HepG2 (cell line): ENCODE data around the gene RING1. TPM values are rescaled to one million over a fixed set of nuclear protein-coding genes. Genes with fewer than 3 reads are reported as not detected.

Source experiments
- ATAC-seq: fragments of 200-7000 bp; cut with Tn5 transposase; 3 replicates; pipeline ENCODE4 v1.9.1; 2020; ENCODE audit warnings: mild to moderate bottlenecking, moderate library complexity
- BruUV-seq: library from RNA; stranded (reverse); fragments of 400-500 nt; replicated peaks from 2 replicates; lab custom pipeline; 2021; lab: Mats Ljungman, UMichigan
- CTCF ChIA-PET: fragments of 300-600 bp; formaldehyde crosslinking; extraction: SDS; loops from one replicate; lab custom pipeline; 2021; ENCODE audit warnings: low total read pairs, inconsistent platforms, low intra/inter-chr PET ratio; lab: Yijun Ruan, JAX
- POLR2A ChIA-PET: fragments of 350-600 bp; sonication (Branson Sonifier 250); formaldehyde crosslinking; loops from one replicate; lab custom pipeline; 2020; ENCODE audit warnings: antibody characterized with exemption, inconsistent platforms; lab: Yijun Ruan, JAX
- DNase-seq: peaks from one replicate; pipeline ENCODE4 v3.0.0-alpha.2; 2015; ENCODE audit warnings: low spot score
- FAIRE-seq: peaks from 3 replicates; lab custom pipeline; 2011; peaks lifted over from hg19 to GRCh38; lab: Jason Lieb, UNC
- H2AFZ ChIP-seq: one replicate; pipeline ENCODE4 v1.6.1; 2011; ENCODE audit warnings: low read length, inconsistent platforms
- H3K27ac ChIP-seq: fragments of 300-600 bp; 3 replicates; pipeline ENCODE4 v1.8.0; 2011; ENCODE audit warnings: mixed run types, mild to moderate bottlenecking, mixed read lengths, low read length, inconsistent platforms; ENCODE audit not compliant: insufficient read depth; ENCODE audit errors: extremely low read length
- H3K27me3 ChIP-seq, 2 experiments: fragments of 200-600 bp in 1 of 2; 2 replicates in 1 of 2; 3 replicates in 1 of 2; pipeline versions ENCODE4 v1.6.0 to v1.8.0; 2011; ENCODE audit warnings: low read length in 2 of 2, mild to moderate bottlenecking in 2 of 2, moderate library complexity in 2 of 2, inconsistent platforms in 1 of 2; ENCODE audit not compliant: insufficient read depth in 2 of 2, control insufficient read depth in 1 of 2
- H3K36me3 ChIP-seq, 2 experiments: fragments of 200-600 bp in 1 of 2; replicated peaks in 1 of 2; 2 replicates in 1 of 2; 3 replicates in 1 of 2; pipeline versions ENCODE4 v1.5.1 to v1.8.0; 2011; ENCODE audit warnings: low read length in 2 of 2, inconsistent platforms in 1 of 2; ENCODE audit not compliant: insufficient read depth in 2 of 2, control insufficient read depth in 1 of 2
- H3K4me1 ChIP-seq: 2 replicates; pipeline ENCODE4 v1.5.1; 2012; ENCODE audit warnings: low read length, inconsistent platforms; ENCODE audit not compliant: insufficient read depth
- H3K4me2 ChIP-seq: 2 replicates; pipeline ENCODE4 v1.6.0; 2011; ENCODE audit warnings: low read depth, low read length, inconsistent platforms
- H3K4me3 ChIP-seq, 3 experiments: fragments of 200-600 bp in 1 of 3; sonication (generic), shearing (Covaris generic) in 1 of 3; replicated peaks in 1 of 3; 2 replicates each; pipeline ENCODE4 v1.5.1; 2011 to 2016; ENCODE audit warnings: low read length in 3 of 3, inconsistent platforms in 2 of 3, low read depth in 2 of 3, mild to moderate bottlenecking in 2 of 3, control low read depth in 1 of 3, mixed read lengths in 1 of 3; ENCODE audit not compliant: insufficient read depth in 1 of 3
- H3K79me2 ChIP-seq: one replicate; pipeline ENCODE4 v1.6.1; 2011; ENCODE audit warnings: low read length, inconsistent platforms; ENCODE audit not compliant: insufficient read depth
- H3K9ac ChIP-seq: 2 replicates; pipeline ENCODE4 v1.6.0; 2011; ENCODE audit warnings: mild to moderate bottlenecking, low read depth, low read length, inconsistent platforms; ENCODE audit not compliant: insufficient read depth
- H3K9me3 ChIP-seq: 2 replicates; pipeline ENCODE4 v1.5.1; 2012; ENCODE audit warnings: mild to moderate bottlenecking, low read length
- H4K20me1 ChIP-seq: 2 replicates; pipeline ENCODE4 v1.6.0; 2011; ENCODE audit warnings: inconsistent platforms, mild to moderate bottlenecking, low read length, moderate library complexity; ENCODE audit not compliant: insufficient read depth
- CENPT ChIP-seq: sonication (generic); formaldehyde crosslinking; IDR thresholded peaks from 2 replicates; pipeline ENCODE4 v1.8.0; 2022; ENCODE audit warnings: low read depth, mild to moderate bottlenecking, moderate library complexity, missing genetic modification reagents
- MIER2 ChIP-seq: IDR thresholded peaks from 2 replicates; pipeline ENCODE4 v1.6.1; 2016; ENCODE audit warnings: missing biosample characterization, missing genetic modification reagents
- NR2F6 ChIP-seq, 2 experiments: IDR thresholded peaks; 2 replicates each; pipeline ENCODE4 v1.6.1; 2016; ENCODE audit warnings: antibody characterized with exemption in 1 of 2, mild to moderate bottlenecking in 1 of 2
- PHF8 ChIP-seq: sonication (generic); formaldehyde crosslinking; IDR thresholded peaks from 2 replicates; pipeline ENCODE4 v1.5.0; 2020; ENCODE audit warnings: missing genetic modification reagents
- RARA ChIP-seq: IDR thresholded peaks from 2 replicates; pipeline ENCODE4 v1.6.1; 2016; ENCODE audit warnings: missing genetic modification reagents, missing compliant biosample characterization
- SSRP1 ChIP-seq: IDR thresholded peaks from 2 replicates; pipeline ENCODE4 v1.6.1; 2016; ENCODE audit warnings: control low read depth
- ZFAT ChIP-seq: sonication (generic); formaldehyde crosslinking; conservative IDR thresholded peaks from 2 replicates; pipeline ENCODE4 v1.8.1; 2023; ENCODE audit warnings: missing genetic modification reagents, inconsistent platforms
- WGBS: methylation state at CpG from one replicate; pipeline ENCODE4 v1.1.6; 2017; ENCODE audit warnings: low lambda C conversion rate; 5-methylcytosine and 5-hydroxymethylcytosine counted together
- in situ Hi-C: cut with HindIII; loops from 2 replicates; pipeline ENCODE4 v1.10.0; 2017; ENCODE audit warnings: low pct_unique_long_range_greater_than_20kb; ENCODE audit not compliant: extremely low pct_ligation_motif_present
- intact Hi-C: fragments of 100-400 bp; cut with micrococcal nuclease; formaldehyde crosslinking; loops from one replicate; pipeline ENCODE4 v1.10.0; 2022; ENCODE audit not compliant: unreplicated experiment
- polyA plus RNA-seq, 8 experiments: library from polyadenylated mRNA; depleted of rRNA in 3 of 8; stranded (reverse) in 7 of 8; unstranded in 1 of 8; fragments of >200 nt; fragmentation: Illumina TruSeq in 4 of 8; extraction: Trizol in 4 of 8; gene quantifications; 2 replicates each; pipeline versions ENCODE4 v1.2.1 to v1.2.3, GENCODE V29; 2011 to 2016; ENCODE audit warnings: low read depth in 4 of 8, missing spikeins in 1 of 8, mixed read lengths in 1 of 8; ENCODE audit not compliant: insufficient read depth in 1 of 8
- total RNA-seq, 5 experiments: library from RNA; depleted of rRNA; stranded (reverse); fragments of >200 nt; fragmentation: Illumina TruSeq; extraction: Trizol; gene quantifications; 2 replicates each; pipeline ENCODE4 v1.2.3, GENCODE V29; 2016; ENCODE audit warnings: low read depth in 1 of 5
- TF ChIP-seq, protein P1 (sequence below), 2 experiments: IDR thresholded peaks; 2 replicates each; pipeline ENCODE4 v1.6.1; 2011 to 2012; ENCODE audit warnings: low read length in 2 of 2, borderline replicate concordance in 1 of 2, low read depth in 1 of 2, mild to moderate bottlenecking in 1 of 2, moderate library complexity in 1 of 2
- TF ChIP-seq, protein P2 (sequence below): sonication (generic); formaldehyde crosslinking; IDR thresholded peaks from 2 replicates; pipeline ENCODE4 v1.8.1; 2023; ENCODE audit warnings: mild to moderate bottlenecking, missing genetic modification reagents

RING1 gene
- total and polyA plus RNA-seq, 2 of the 13 experiments (the other 11 are each of a cell fraction or from before 2014, with no cell fraction given): 23.9 to 33.6 TPM

DNA sequence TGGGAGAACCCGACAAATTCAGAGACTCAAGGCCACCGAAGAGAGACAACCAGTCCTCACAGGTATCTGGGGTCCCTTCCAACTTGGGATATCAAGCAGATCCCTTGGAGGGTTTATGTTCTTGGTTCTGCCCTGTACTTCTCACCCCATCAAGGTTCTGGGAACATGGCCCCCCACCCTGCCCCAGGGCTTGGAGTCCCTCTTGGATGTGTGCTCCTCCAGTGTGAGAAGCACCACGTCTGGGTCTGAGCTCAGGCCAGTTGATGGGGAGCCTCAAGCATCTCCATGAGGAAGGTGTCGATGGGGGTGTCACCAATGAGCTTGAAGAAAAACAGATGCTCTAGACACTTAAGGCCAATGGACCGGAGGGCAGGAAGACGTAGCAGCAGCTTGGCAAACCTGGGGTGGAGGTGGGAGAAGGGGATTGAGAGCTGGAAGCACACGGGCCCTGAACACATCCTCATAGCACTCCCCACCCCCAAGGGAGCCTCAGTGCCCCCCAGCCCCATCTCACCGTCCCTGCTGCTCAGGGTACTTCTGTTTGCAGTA is 13.8 kb upstream of the RING1 start:
- POLR2A ChIA-PET: no interaction called here
- Histone ChIP-seq H3K36me3 (peaks cover 19 to 34% of the 10 kb centered on the region in 2 experiments), H2AFZ (no peak overlapping the region), H3K9me3 (no peaks in the 10 kb centered on the region), H3K4me3 (no peak overlapping the region), H3K4me2 (no peak overlapping the region), H3K4me1 (peaks cover 55% of the 10 kb centered on the region), H3K79me2 (peaks cover 3% of the 10 kb centered on the region), H3K27ac (no peak overlapping the region), H4K20me1 (peaks cover 16% of the 10 kb centered on the region), H3K9ac (no peak overlapping the region), H3K27me3 (peaks cover 0 to 5% of the 10 kb centered on the region in 2 experiments; a peak in 1 of 5 replicates)
- CTCF ChIA-PET: no interaction called here
- TF ChIP-seq PHF8 (CRISPR knock-in tag) (0 out of 2 replicates have a peak, but pooled peaks have one; percentile 0), ZFAT (CRISPR knock-in tag) (no peak)
- whole genome bisulfite sequencing: 95% methylated on average over 8 of the region's 8 CpGs
- DNase-seq (no peak), ATAC-seq (no peak), FAIRE-seq (no peak)
- in situ Hi-C loops: no loop called here
- intact Hi-C loops: no loop called here
- BruUV-seq: no TSS peak

DNA sequence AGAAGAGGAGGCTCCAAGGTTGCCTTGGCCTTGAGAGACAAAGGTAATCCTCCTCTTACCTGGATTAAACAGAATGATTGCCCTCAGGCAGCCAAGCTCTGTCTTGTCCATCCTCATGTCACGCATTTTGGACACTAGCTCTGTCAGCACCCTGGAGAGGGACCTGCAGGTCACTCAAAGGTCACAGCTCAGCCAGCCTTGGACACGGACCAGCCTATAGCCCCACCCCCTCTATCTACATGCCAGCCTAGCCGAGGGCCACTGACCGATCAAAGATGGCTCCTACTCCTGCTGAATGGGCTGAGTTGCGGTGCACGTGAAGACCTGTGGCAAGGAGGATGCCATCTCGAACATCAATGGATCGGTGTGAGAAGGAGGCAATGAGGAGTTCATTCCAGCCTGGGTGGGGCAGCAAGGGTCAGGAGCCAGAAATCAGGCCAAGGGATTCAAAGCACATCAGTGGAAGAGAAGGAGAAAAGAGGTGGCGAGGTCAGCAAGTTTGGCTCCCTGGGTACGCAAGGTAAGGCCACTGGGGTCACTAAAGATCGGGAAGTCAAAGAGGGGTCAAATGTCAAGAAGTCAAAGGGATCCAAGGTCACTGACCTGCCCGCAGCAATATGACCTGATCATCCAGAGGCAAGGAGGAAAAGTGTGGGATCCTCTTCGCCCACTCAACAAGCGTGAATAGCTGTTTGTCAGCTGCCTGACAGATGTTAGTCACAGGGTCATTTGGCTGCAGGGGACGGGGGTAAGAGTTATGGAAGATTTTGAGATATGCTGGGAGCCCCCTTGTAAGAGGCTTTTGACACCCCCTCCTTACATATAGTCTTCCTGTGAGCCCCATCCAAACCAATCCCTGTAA is 12.8 kb upstream of the RING1 start:
- H3K9me3 ChIP-seq: no peaks in the 10 kb centered on the region
- no peak for ATAC-seq
- no peak for DNase-seq
- FAIRE-seq: no peak
- no peak overlapping the region for H3K9ac ChIP-seq
- 93% methylated on average over 15 of the region's 15 CpGs for WGBS
- H2AFZ ChIP-seq: no peak overlapping the region
- ChIA-PET CTCF (no interaction called here), POLR2A (no interaction called here)
- in situ Hi-C loops (no loop called here), intact Hi-C loops (loop anchor here (5.0 kb wide), 2 partner anchors 197 to 223 kb away; partner anchors contain the start of gene KIFC1)
- peaks cover 7% of the 10 kb centered on the region for H3K79me2 ChIP-seq
- no peak overlapping the region for H3K4me3 ChIP-seq
- peaks cover 19 to 34% of the 10 kb centered on the region in 2 experiments for H3K36me3 ChIP-seq
- H3K4me1 ChIP-seq: peaks cover 44% of the 10 kb centered on the region
- no TSS peak for BruUV-seq
- peaks cover 16% of the 10 kb centered on the region for H4K20me1 ChIP-seq
- no peak overlapping the region for H3K4me2 ChIP-seq
- peaks cover 0 to 4% of the 10 kb centered on the region in 2 experiments; a peak in 1 of 5 replicates for H3K27me3 ChIP-seq
- H3K27ac ChIP-seq: no peak overlapping the region
- TF ChIP-seq, protein P1, sequence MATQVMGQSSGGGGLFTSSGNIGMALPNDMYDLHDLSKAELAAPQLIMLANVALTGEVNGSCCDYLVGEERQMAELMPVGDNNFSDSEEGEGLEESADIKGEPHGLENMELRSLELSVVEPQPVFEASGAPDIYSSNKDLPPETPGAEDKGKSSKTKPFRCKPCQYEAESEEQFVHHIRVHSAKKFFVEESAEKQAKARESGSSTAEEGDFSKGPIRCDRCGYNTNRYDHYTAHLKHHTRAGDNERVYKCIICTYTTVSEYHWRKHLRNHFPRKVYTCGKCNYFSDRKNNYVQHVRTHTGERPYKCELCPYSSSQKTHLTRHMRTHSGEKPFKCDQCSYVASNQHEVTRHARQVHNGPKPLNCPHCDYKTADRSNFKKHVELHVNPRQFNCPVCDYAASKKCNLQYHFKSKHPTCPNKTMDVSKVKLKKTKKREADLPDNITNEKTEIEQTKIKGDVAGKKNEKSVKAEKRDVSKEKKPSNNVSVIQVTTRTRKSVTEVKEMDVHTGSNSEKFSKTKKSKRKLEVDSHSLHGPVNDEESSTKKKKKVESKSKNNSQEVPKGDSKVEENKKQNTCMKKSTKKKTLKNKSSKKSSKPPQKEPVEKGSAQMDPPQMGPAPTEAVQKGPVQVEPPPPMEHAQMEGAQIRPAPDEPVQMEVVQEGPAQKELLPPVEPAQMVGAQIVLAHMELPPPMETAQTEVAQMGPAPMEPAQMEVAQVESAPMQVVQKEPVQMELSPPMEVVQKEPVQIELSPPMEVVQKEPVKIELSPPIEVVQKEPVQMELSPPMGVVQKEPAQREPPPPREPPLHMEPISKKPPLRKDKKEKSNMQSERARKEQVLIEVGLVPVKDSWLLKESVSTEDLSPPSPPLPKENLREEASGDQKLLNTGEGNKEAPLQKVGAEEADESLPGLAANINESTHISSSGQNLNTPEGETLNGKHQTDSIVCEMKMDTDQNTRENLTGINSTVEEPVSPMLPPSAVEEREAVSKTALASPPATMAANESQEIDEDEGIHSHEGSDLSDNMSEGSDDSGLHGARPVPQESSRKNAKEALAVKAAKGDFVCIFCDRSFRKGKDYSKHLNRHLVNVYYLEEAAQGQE (IDR thresholded peaks at IDR 0.05; ENCODE audit: borderline replicate concordance in 1 of 2, low read depth in 1 of 2, low read length in 2 of 2): peak in 1 of 2 experiments; percentile 90; a peak in 2 of 4 replicates
- TF ChIP-seq NR2F6 (IDR thresholded peaks at IDR 0.05): 0 out of 2 replicates have a peak, but pooled peaks have one; percentile 30
- TF ChIP-seq NR2F6 (CRISPR knock-in tag; IDR thresholded peaks at IDR 0.05): 0 out of 2 replicates have a peak, but pooled peaks have one; percentile 32
- TF ChIP-seq, protein P2, sequence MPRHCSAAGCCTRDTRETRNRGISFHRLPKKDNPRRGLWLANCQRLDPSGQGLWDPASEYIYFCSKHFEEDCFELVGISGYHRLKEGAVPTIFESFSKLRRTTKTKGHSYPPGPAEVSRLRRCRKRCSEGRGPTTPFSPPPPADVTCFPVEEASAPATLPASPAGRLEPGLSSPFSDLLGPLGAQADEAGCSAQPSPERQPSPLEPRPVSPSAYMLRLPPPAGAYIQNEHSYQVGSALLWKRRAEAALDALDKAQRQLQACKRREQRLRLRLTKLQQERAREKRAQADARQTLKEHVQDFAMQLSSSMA (CRISPR knock-in tag): no peak
- TF ChIP-seq MIER2: peak; percentile 90
- TF ChIP-seq SSRP1 (CRISPR knock-in tag): no peak
- no peak for TF ChIP-seq CENPT (CRISPR knock-in tag)
- peak; percentile 50 for TF ChIP-seq RARA (CRISPR knock-in tag)
